NCI-H226 (cell line): ENCODE measurements around the gene UBXN4.
"Not testable (repeated sequence)": the region's sequence is repeated elsewhere in the genome, so short reads cannot be mapped to it uniquely, and the experiment has no call there.

Experiments used
- DNase-seq: peaks from one replicate; pipeline ENCODE4 v3.0.0-alpha.2; 2015

Gene UBXN4

DNA sequence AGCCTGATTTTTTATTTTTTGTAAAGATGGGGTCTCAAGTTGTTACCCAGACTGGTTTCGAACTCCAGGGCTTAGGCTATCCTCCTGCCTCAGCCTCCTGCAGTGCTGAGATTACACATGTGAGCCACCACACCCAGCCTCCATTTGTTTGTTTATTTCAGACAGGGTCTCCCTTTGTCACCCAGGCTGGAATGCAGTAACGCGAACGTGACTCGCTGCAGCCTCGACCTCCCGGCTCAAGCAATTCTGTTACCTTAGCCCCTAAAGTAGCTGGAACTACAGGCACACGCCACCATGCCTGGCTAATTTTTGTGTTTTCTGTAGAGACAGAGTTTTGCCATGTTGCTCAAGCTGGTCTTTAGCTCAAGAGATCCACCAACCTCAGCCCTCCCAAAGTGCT is 27.2 kb downstream of the UBXN4 start:
- no peak for DNase-seq

- no peak for DNase-seq
Measured at GRCh38 chr2:135773319-135773718, 31.7 kb downstream of the UBXN4 start.

GRCh38 chr2:135773917-135774316 is 32.3 kb downstream of the UBXN4 start:
- peak; percentile 44 for DNase-seq

- DNase-seq: peak; percentile 73
Measured at GRCh38 chr2:135775420-135775819, 33.8 kb downstream of the UBXN4 start.

- no peak for DNase-seq
Measured at GRCh38 chr2:135776367-135776766, 34.7 kb downstream of the UBXN4 start.

DNA sequence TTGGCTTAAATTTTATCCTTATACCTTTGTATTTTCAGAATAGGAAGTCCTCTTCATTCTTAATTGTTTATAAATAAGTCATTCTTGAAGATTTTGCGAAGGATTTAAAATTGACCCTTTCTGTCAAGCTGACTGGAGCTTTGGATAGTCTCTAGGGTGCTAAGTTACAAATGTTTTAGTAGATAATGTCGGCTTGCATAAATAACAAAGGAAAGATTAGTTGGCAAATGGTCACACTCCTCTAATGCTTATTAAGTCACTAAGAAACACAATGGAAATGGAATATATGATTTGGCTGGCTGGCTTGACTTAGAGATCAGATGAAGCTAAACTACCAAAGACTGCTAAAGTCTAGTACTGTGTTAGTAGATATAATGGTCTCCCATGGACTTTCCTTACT is 40.6 kb downstream of the UBXN4 start:
- DNase-seq: no peak

GRCh38 chr2:135783439-135783838 is 41.8 kb downstream of the UBXN4 start:
- no peak for DNase-seq

DNA sequence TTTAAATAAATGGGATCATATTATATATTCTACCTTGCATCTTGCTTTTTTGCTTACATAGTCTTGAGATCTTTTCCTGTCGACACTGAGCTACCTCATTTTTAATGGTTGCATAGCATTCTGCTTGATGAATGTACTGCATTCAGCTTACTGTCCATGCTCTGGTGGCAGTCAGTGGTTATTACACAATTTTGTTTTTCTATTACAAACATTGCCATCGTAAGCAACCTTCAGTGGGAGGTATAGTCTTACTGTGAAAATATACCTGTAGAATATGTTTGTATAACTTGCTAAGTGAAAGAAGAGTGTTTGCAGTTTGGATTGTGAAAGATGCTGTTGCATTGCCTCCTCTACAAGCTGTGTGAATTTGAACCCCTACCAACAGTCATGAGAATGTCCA is 43.4 kb downstream of the UBXN4 start:
- DNase-seq: no peak

DNA sequence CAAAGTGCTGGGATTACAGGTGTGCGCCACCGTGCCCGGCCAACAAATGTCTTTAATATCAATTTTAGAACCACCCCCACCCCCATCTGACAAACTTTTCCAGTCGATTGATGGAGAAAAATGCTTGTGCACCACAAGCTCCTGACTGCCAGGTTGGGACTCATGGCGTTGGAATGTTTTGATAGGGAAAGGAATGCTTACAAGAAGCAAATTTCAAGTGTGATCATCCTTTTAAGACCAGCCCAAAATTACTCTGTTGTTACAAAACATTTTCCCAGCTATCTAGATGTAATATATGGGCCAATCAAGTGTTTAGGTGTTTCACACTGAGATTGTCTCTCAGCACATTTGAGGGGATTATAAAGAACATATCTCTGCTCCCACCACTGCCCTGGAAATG is 45.2 kb downstream of the UBXN4 start:
- DNase-seq: peak; percentile 94

DNA sequence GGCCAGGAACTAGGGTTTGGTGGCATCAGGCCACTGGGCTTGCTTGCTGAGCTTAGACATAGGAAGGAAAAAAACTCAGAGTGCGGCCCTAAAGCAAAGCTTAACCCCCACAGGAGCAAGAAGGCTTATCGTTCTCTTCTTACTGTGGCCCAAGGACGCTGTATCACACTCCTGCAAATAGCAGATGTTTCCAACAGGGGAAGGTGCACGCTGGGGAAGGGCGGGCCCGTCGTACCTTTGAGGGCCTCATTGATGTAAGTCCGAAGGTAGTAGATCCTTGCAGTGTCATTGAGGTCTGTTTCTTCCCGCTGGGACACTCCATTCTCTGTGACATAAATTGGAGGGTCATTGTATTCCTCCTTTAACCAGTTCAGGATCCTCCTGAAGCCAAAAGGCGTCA is 48.8 kb downstream of the UBXN4 start:
- DNase-seq: no peak

- DNase-seq: peak; percentile 77
Measured at GRCh38 chr2:135791418-135792190, 49.9 kb downstream of the UBXN4 start.

- no peak for DNase-seq
Measured at GRCh38 chr2:135792401-135793150, 50.9 kb downstream of the UBXN4 start.

GRCh38 chr2:135795641-135796040 is 54.0 kb downstream of the UBXN4 start:
- not testable (repeated sequence) for DNase-seq

- DNase-seq: no peak
Measured at GRCh38 chr2:135796606-135797005, 55.0 kb downstream of the UBXN4 start.

DNA sequence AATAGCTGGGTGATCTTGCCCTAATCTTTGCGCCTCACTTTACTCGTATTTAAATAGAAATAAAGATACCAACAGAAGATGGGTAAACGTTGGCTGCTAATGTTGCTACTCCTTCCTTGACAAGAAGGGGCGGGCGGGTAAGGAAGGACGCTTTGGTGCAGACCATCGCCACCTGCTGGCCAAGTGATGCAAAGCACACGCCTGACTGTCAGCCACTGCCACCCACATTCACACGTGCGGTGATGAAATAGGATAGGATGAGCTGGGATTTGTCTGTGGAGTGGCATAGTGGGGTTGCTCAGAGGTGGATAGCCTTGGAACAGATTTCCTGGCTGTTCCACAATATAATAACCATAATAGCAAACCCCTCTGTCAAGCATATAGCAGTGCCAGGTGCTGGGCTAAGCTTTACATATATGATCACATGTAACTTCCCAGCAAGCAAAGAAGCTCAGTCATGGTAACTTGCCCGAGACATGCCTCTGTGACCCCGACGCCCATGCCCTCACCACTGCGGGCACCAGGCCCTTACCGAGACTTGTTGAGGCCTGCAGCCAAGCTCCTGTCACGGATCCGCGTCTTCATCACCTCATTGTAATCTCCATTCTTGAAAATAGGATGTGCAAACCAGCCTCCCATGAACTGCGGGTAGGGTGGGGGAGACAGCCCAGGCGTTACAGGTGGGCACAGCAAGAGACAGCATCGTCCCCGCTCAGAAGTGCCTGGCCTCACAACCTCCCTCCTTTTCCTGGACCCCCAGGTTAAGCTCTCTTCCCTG is 56.0 kb downstream of the UBXN4 start:
- peak; percentile 43 for DNase-seq

- no peak for DNase-seq
Measured at GRCh38 chr2:135798275-135798705, 56.6 kb downstream of the UBXN4 start.

DNA sequence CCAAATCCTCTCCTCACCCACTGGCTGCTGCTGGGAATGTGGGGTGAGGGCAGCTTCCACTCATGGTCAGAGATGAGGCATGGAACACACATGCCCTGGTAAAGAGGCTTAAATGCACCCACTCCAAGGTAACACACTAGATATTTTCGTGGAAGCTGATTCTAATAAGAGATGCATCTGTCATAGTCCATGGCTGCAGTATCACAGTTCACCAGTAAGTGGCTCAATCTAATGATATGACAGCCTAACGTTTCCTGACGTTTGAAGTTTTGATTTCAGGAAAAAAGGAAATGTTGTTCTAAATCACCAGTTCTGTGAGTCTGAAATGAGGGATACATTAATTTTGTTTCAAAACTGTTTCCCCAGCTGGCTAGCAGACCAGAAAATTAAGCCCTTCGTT is 57.1 kb downstream of the UBXN4 start:
- no peak for DNase-seq

DNA sequence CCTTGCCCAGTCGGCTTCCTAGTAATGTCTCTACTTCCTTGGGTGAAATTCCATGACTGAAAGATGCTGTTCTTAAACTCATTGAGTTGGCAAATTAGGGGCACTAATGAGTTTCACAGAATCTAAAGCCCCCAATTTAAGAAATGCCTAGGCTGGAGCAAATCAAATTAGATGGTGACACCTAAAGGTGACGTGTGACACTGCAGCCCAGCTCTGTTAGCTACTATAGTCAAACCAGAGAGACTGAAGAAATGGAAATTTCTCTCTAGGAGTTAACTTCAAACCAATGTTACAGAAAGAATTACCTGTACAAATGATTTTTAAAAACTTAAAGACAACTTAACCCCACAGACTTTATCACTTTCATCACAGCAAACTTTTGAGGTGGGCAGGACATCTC is 58.1 kb downstream of the UBXN4 start:
- no peak for DNase-seq

DNA sequence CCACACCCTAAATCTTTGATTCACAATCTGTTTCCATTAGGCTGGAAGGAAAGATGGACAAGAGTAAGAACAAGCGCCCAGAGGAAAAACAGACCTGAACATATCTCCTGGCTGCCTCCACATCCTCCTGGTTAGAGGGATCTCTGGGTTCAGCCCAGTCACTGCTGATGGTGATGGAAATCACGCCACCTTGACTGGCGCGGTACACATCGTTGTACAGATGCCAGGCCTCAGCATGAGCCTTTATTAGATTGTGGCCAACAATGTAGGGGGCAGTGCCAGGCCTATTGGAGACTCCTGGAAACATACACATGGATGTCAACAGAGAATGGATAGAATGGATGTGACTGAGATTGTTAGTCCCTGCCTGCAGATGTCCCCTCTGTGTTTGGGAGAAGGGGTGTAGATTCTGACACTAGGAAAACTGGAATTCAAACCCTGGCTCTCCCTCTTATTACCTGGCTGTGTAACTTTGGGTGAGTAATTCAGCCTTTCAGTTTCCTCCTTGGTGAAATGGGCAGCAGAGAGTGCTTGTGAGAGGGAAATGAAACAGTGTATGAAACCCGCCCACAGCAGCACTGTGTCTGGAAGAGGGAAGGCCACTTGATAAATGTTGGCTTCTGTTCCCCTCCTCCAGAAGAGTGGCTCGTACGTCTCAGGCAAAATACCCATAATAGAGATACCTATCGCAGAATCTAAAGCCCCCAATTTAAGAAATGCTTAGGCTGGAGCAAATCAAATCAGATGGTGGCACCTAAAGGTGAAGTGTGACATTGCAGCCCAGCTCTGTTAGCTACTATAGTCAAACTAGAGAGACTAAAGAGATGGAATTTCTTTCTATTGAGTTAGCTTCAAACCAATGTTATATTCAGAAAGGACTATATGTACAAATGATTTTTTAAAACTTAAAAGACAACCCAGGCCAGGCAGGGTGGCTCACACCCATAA is 59.1 kb downstream of the UBXN4 start:
- no peak for DNase-seq

- DNase-seq: no peak
Measured at GRCh38 chr2:135802350-135802749, 60.7 kb downstream of the UBXN4 start.

- DNase-seq: peak; percentile 24
Measured at GRCh38 chr2:135803278-135803677, 61.6 kb downstream of the UBXN4 start.

- not testable (repeated sequence) for DNase-seq
Measured at GRCh38 chr2:135807874-135808273, 66.2 kb downstream of the UBXN4 start.
